ENCODE results near the gene EDRF1. TPM values are rescaled to one million over a fixed set of nuclear protein-coding genes. Genes with fewer than 3 reads are reported as not detected.

EDRF1 gene
- total and polyA plus RNA-seq, 2 of the 8 experiments (the other 6 are each of a cell fraction or from before 2014, with no cell fraction given): 19.9 to 37.8 TPM

GRCh38 chr10:125769175-125769574, 49.7 kb downstream of the EDRF1 start:
- no peaks in the 10 kb centered on the region for H3K27me3 ChIP-seq (replicated peaks in 1 of 4; ENCODE audit: control insufficient read depth in 3 of 4, extremely low read depth in 1 of 4, insufficient read depth in 3 of 4, low read length in 3 of 4)
- FAIRE-seq: no peak
- 95% methylated on average over 12 of the region's 12 CpGs; no CpG with 5 or more reads in 1 of the 2 experiments for WGBS, 2 experiments (ENCODE audit: extremely low coverage in 1 of 2, insufficient coverage in 1 of 2, insufficient read length in 1 of 2, insufficient replicate concordance in 2 of 2, low coverage in 1 of 2, low lambda C conversion rate in 2 of 2, missing lambda C conversion rate in 1 of 2)
- TF ChIP-seq SP4 (IDR thresholded peaks at IDR 0.05; ENCODE audit: low read length) (no peak), SP2 (IDR thresholded peaks at IDR 0.05; ENCODE audit: low read length) (no peak), POLR2AphosphoS5 (IDR thresholded peaks at IDR 0.05; ENCODE audit: low read depth, low read length) (no peak), ATF3 (IDR thresholded peaks at IDR 0.05; ENCODE audit: insufficient read depth, low read depth, low read length) (no peak), EGR1 (IDR thresholded peaks at IDR 0.05; ENCODE audit: borderline replicate concordance, low read depth, low read length) (no peak), BCL11A (IDR thresholded peaks at IDR 0.05; ENCODE audit: low read depth in 2 of 2, low read length in 2 of 2) (no peak), ZNF274 (IDR thresholded peaks at IDR 0.05; ENCODE audit: borderline replicate concordance, extremely low read depth, low read length) (no peak), TBP (IDR thresholded peaks at IDR 0.05; ENCODE audit: low read depth, low read length) (no peak), SP1 (IDR thresholded peaks at IDR 0.05; ENCODE audit: low read depth, low read length) (no peak), JUN (IDR thresholded peaks at IDR 0.05; ENCODE audit: low read depth, low read length) (no peak), E2F6 (IDR thresholded peaks at IDR 0.05) (no peak), SIN3A (conservative IDR thresholded peaks at IDR 0.05 in 1 of 2, IDR thresholded peaks at IDR 0.05 in 1 of 2; ENCODE audit: low read depth in 1 of 2, low read length in 2 of 2) (no peak), RFX5 (IDR thresholded peaks at IDR 0.05; ENCODE audit: borderline replicate concordance, low read depth, low read length) (no peak), MAX (IDR thresholded peaks at IDR 0.05) (no peak)

More at GRCh38 chr10:125769175-125769574, 49.7 kb downstream of the EDRF1 start:
- no peak overlapping the region for H4K91ac ChIP-seq (replicated peaks; ENCODE audit: insufficient read length, low read length)
- H3K4me1 ChIP-seq (replicated peaks in 1 of 4; ENCODE audit: control insufficient read depth in 3 of 4, insufficient read depth in 4 of 4, low read length in 3 of 4): no peaks in the 10 kb centered on the region
- POLR2A ChIA-PET (ENCODE audit: partially characterized antibody): no interaction called here
- no peak overlapping the region for H3K23ac ChIP-seq (ENCODE audit: insufficient read length)
- H3K79me2 ChIP-seq (ENCODE audit: control insufficient read depth in 1 of 2, insufficient read depth in 2 of 2, low read length in 2 of 2): no peaks in the 10 kb centered on the region
- H3K36me3 ChIP-seq (ENCODE audit: control insufficient read depth in 2 of 4, insufficient read depth in 4 of 4, low read length in 3 of 4): peaks cover 0 to 11% (median 6%) of the 10 kb centered on the region in 4 experiments; a peak in 6 of 8 replicates
- no peak overlapping the region for H3K4me2 ChIP-seq (ENCODE audit: insufficient read depth in 1 of 2, low read depth in 2 of 2, low read length in 2 of 2)
- no peaks in the 10 kb centered on the region for H3K9me3 ChIP-seq (ENCODE audit: insufficient read depth in 2 of 2, low read depth in 1 of 2, low read length in 1 of 2)
- no peak overlapping the region; the same call in 1 of the 2 replicates for H4K8ac ChIP-seq (ENCODE audit: extremely low read depth, insufficient read depth, low read length)
- no peak overlapping the region for H3K56ac ChIP-seq (replicated peaks; ENCODE audit: insufficient read length, low read depth, low read length)
- no peak overlapping the region for H2BK120ac ChIP-seq (replicated peaks; ENCODE audit: low read depth, low read length)
- H2BK20ac ChIP-seq (ENCODE audit: low read length): no peak overlapping the region
- H3K18ac ChIP-seq (ENCODE audit: extremely low read depth, low read length): no peak overlapping the region
- H4K5ac ChIP-seq (ENCODE audit: insufficient read length, low read depth, low read length): no peak overlapping the region
- no peak overlapping the region for H3K9ac ChIP-seq (replicated peaks in 1 of 4; ENCODE audit: extremely low read depth in 1 of 4, low read depth in 3 of 4, low read length in 3 of 4)
- DNase-seq (ENCODE audit: low read depth in 1 of 2, low spot score in 2 of 2): no peak
- H4K20me1 ChIP-seq (replicated peaks in 1 of 2; ENCODE audit: control insufficient read depth in 1 of 2, insufficient read depth in 2 of 2, low read length in 2 of 2): peaks cover 0 to 4% of the 10 kb centered on the region in 2 experiments
- no peak overlapping the region for H2BK5ac ChIP-seq (ENCODE audit: low read depth, low read length)
- H3K27ac ChIP-seq (ENCODE audit: low read depth, low read length): no peak overlapping the region
- no peak overlapping the region for H2BK12ac ChIP-seq (ENCODE audit: low read depth, low read length)
- no peak overlapping the region for H3K4me3 ChIP-seq (ENCODE audit: extremely low read depth in 1 of 4, insufficient read depth in 2 of 4, low read depth in 3 of 4, low read length in 4 of 4)
- no peak overlapping the region for H2AK5ac ChIP-seq (ENCODE audit: low read depth, low read length)
- H2BK15ac ChIP-seq (ENCODE audit: low read length): no peak overlapping the region
- H3K4ac ChIP-seq (replicated peaks; ENCODE audit: insufficient read length, low read depth, low read length): no peak overlapping the region
- H3K79me1 ChIP-seq (ENCODE audit: low read depth, low read length): no peaks in the 10 kb centered on the region
- CTCF ChIA-PET (ENCODE audit: partially characterized antibody): no interaction called here
- no peak overlapping the region for H3K14ac ChIP-seq (ENCODE audit: insufficient read length)
- no peaks in the 10 kb centered on the region for H3K23me2 ChIP-seq (ENCODE audit: low read depth, low read length)
- H2AFZ ChIP-seq (ENCODE audit: low read length): no peak overlapping the region
